Activated CD8-positive, alpha-beta memory T cell treated with anti-CD3 and anti-CD28 coated beads, Interleukin-2, amount 50 U/mL, for 1 hour (primary cell): ENCODE data around the gene ABHD16B.

Source experiments
- DNase-seq: peaks from one replicate; pipeline ENCODE4 v3.0.0-alpha.2; 2020; ENCODE audit errors: extremely low read depth

ABHD16B gene

DNA sequence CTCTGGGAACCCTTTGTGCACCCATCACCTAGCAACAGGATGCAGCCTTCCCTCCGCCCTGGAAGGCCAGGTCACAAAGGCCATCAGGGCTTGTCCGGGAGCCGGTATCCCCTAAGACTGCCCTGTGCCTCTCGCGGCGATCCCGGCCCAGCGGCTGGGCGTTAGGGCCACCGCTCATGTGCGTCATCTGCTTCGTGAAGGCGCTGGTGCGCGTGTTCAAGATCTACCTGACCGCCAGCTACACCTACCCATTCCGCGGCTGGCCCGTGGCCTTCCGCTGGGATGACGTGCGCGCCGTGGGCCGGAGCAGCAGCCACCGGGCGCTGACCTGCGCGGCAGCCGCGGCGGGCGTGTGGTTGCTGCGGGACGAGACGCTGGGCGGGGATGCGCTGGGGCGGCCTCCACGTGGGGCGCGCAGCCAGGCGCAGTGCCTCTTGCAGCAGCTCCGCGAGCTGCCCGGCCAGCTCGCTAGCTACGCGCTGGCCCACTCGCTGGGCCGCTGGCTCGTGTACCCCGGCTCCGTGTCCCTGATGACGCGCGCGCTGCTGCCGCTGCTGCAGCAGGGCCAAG is at the start of gene ABHD16B:
ABHD16B (plus strand) TSS at position 134 of the 570 bp plus-strand sequence; CDS start at position 177, 43 bp downstream.
- DNase-seq: no peak

DNA sequence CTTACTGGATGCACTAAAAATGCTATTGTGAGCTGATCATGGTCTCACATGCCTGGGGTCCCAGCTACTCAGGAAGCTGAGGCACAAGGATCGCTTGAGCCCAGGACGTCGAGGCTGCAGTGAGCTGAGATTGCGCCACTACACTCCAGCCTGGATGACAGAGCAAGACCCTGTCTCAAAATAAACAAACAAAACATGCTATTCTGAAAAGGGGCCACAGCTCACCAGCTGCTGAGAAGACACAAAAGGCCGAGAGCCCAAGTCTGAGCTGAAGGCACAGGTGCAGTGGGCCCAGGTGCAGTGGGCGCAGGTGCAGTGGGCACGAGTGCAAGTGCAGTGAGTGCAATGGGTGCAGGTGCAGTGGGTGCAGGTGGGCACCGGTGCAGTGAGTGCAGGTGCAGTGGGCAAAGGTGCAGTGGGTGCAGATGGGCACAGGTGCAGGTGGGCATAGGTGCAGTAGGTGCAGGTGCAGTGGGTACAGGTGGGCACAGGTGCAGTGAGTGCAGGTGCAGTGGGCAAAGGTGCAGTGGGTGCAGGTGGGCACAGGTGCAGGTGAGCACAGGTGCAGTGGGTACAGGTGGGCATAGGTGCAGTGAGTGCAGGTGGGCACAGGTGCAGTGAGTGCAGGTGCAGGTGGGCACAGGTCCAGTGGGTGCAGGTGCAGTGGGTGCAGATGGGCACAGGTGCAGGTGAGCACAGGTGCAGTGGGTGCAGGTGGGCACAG is 46.2 kb upstream of the ABHD16B start:
- DNase-seq: no peak

DNA sequence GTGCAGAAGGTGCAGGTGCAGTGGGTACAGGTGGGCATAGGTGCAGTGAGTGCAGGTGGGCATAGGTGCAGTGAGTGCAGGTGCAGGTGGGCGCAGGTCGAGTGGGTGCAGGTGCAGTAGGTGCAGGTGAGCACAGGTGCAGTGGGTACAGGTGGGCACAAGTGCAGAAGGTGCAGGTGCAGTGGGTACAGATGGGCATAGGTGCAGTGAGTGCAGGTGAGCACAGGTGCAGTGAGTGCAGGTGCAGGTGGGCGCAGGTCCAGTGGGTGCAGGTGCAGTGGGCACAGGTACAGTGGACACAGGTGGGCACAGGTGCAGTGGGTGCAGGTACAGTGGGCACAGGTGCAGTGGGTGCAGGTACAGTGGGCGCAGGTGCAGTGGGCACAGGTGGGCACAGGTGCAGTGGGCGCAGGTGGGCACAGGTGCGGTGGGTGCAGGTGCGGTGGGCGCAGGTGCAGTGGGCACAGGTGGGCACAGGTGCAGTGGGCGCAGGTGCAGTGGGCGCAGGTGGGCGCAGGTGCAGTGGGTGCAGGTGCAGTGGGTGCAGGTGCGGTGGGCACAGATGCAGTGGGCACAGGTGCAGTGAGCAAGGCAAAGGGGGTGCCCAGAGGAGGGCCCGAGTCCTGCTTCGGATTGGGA is 45.6 kb upstream of the ABHD16B start:
- no peak for DNase-seq

DNA sequence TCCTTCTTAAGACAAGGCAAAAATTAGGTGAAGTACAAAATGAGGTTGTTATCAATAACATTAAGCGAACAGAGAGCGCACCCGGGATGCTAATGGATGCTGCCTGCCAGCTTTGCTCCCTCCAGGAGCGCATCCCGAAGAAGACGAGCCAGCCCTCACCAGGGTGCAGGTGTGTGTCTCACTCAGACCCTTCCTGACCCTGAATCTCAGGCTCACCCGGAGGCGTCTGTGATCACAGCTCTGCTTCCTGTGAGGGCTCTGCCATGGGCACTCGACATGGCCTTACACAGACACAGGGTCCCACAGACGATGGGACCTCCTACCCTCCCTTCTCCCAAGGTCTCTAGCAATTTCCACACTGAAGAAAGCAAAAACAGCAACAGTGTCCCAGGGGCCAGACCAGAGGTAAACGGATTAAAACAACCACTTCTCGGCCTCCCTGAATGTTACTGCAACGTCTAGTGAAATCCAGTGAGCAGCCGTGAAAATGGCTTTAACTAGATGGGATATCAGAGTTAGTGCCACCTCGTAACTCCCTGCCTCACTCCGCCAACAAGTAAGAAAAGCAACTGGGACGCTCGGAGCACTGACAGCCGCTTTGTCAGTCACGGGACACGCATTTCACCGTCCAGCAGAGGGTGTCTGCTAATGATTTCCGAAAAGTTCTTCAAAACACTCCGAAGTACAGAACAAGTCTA is 41.9 kb upstream of the ABHD16B start:
- no peak for DNase-seq

DNA sequence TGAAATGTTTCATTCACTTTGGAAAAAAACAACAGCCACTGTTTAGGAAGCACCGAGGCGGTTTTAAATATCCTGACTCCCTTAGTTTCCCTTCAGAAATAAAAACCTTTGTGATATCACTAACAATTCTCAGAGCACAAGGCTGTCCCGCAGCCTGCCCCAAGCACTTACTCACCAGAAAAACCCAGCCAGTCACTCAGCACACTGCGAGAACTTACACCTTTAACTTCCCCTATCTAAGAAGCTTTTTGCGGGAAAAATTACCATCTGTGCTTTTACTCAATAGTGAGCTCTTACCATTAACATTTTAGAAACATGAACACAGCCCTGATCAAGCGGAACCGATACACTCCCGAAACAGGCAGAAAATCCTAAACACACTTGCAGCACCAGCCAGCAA is 39.5 kb upstream of the ABHD16B start:
- DNase-seq: no peak

DNA sequence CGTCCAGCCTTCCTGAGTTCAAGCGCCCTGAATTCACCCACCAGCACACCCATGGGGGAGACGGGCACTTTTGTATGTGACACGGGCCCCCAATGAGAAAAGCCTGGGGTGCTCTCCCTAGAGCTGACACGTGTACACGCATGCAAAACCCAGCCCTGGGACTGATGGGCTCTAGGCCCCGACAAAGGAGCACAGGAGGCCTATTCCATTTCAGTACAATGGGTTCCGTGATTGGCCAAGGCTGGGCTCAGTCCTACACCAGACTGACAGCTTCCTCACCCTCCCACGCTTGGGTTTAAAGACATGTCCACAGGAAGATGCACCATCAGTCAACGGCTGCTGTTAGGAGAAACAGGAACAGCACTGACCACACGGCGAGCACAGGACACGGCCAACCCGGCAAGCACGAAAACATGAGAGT is 39.0 kb upstream of the ABHD16B start:
- DNase-seq: no peak

DNA sequence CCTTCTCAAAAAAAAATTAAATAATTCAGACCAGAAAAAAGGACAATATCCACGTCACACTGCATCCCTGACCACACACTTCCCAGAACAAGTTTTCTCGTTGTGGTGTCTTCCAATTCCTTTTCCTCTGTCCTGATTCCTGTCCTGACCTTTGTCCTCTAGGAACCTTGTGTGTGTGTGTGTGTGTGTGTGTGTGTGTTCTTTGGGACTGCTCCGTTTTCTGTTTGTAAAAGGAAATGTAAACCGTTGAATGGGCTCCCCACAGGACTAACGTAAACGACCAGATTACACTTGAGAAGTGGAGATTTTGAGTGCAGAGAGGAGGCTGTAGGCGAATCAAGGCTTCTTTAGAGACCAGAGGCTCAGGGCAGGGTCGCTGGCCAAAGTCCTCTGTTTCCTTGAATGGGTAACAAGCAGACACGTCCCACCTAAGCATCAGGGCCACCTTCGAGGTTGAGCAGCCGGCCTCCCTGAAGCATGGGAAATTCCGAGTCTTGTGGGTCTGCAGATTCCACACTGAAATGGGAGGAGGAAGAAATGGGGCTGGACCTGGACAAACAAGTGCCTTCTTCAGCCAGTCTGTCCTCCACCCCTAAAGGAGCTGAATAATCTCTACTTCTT is 37.5 kb upstream of the ABHD16B start:
- DNase-seq: no peak

DNA sequence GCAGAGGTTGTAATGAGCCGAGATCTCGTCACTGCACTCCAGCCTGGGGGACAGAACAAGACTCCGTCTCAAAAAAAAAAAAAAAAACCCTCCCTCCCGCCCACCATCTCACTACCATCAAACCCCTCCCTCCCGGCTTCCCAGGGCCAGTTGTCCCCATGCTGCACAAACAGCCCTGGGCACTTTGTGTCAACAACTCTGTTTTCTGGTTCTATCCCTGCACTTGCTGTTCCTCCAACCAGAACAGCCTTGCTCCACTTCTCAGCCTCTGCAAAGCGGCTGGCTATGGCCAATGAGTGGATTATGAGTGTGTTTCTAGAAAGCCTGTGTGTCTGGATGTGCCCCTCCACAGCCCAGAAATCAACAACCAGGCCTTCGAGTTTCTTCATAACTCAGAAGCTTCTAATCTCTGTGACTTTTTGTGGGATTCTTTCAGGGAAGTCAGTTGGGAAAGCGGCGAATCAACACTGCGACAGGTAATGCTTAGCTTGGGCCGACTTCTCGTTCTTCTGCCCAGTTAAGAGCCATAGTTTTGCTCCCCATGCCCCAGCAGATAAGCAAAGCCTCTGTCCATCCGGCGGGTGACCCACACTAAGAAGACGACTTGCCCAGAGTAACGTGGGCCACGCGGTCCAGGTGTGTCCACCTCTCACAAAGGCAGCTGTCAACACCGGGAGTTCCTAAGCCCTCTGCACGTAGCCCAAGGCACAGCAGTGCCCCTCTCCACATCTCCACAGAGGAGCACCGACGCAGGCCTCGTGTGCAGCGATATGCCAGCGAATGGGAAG is 35.8 kb upstream of the ABHD16B start:
- no peak for DNase-seq

DNA sequence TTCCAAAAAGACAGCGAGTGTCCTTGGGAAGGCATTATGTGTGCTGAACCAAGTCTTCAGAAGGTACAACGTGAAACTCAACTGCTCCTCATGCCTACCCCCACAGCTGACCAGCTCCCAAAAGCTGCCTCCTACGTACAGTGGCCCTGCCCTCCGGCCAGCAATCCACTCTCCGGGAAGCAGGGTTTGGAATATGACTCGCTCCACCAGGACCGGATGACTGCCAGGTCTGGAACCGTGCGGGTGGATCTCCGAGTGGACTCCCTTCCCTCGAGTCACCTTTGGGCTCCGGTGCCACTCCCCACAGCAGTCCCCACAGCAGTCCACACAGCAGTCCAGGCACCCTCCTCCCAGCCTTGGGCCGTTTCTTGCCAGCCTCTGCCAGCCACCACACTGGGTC is 34.5 kb upstream of the ABHD16B start:
- DNase-seq: no peak

DNA sequence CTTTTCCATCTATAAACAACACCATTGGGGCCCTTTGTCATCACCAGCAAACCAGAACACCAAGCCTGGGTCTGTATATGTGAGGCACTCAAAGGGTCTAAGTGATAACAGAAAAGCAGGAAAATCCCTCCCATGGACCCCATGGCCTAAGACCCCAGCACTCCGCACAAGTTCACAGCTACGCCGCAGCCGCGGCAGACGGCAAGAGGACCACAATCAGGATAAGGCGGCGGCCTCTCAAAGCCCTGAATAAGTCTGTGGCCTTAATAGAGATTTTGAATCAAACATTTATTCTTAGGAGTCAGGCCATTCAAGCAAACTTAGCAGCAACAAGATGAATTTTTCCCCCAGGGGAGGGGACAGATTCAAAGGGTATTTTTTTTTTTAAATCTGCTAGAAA is 33.2 kb upstream of the ABHD16B start:
- DNase-seq: no peak

DNA sequence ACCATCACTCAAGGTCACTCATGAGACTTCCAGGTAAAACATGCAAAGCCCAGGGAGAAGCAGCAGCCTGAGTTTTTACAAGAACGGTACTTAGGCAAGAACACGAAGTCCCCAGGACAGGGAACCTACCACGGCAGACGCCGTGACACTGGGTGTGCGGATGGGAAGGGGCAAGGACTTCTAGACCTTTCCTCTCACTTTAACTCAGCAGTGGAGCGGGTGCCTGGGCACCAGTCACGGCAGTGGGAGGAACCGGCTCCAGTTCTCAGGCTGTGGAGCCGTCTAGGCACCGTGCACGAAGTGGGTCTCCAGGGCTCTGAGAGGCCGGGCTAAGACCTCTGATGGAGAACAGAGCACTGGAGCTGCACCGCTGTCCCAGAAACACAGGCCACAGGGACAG is 32.8 kb upstream of the ABHD16B start:
- no peak for DNase-seq

DNA sequence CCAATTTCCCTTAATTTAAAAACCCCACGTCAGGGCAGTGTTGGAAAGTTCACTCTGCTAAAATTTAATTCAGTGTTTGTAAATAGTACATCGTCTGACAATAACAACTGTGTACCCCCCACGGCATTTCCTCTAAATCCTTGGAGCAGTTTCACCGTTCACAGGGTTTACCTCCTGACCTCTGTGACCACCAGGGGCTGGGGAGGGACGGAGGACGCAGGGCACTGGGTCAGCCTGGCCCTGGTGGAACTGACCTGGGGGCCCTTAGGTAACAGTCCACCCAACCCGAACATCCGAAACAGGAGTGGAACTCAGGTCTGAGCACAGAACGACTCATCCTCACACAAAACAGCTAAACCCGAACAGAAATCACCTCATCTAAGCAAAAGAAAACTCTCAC is 32.3 kb upstream of the ABHD16B start:
- no peak for DNase-seq

DNA sequence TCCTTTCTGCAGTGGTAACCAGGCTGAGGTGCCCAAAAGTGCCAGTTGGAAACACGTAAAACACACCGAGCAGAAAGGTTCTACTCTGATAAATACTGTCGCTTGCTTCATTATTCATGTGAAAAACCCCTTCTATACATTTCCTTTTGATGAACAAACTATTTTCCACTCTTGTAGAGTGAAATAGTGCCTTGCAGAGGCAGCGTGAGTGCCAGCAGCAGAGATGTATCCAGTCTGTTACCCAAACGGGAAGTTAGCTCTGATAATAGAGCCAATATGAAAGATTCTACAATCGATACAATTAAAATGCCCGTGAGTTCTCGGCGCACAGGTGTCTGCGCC is 31.7 kb upstream of the ABHD16B start:
- no peak for DNase-seq

DNA sequence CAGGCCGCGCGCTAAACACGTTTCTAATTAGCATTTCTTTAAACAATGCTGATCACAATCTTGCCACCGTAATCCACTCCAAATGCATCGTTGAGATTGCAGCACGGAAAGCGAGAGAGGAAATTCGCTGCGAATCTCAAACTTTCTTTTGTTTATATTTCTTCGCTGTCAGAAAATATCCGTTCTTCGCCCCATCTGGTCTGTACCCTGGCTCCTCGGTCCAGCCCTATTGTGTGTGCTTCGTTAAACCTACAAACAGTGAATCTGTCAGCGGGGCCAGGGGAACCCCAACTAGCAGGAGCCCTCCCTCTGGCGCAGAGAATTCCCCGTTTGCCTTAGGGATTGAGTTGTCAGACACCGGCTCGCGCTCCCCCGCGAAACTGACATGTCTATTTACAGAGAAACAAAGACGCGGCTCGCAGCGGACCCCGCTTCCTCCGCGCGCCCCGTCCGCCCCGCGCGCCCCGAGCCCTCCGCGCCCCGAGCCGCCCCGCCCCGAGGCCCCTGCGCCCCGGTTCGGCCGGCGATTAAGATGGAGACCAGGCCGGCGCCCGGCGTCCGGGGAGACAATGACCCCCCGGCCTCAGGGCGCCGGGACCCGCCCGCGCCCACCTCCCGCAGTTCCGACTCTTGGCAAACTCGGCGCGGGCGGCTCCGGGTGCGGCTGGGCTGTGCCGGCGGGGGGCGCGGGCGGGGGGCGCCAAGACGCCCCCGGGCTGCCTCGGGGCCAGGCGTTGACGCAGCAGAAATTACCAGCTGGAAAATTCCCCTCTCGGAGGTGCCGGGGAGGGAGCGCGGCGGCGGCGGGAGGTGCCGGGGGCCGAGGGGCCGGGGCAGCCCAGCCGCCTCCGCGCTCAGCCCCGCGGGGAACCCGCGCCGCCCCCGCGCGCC is 31.1 kb upstream of the ABHD16B start:
- no peak for DNase-seq

DNA sequence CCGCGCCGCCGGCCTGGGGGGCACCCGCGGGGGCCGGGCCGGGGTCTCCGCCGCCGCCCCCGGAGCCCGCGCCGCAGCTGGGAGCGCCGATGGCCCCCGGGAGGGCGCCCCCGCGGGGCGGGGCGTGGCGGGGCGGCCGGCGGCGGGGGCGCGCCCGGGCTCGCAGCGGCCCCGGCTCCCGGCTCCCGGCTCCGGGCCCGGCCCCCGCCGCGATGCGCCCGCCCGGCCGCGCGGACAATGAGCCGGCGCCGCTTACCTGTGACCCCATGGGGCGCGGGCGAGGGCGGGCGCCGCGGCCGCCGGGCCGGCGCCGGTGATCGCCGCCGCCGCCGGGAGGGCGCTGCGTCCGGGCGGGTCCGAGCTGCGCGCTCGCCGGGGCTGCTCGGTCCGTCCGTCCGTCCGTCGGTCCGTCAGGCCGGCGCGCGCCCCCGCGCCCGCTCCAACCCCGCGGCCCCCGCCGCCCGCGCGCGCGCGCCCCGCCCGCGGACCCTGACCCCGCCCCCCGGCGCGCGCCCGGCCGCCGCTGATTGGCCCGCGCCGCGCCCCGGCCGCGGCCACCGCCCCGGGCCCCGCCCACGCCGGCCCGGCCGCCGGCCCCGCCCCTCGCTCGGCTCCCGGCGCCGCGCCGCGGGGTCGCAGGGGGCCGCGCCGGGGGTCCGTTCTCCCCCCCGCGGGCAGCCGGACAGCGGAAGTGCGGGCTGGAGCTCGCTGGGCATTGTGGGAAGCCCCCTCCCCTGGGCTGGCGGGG is 30.3 kb upstream of the ABHD16B start, which contains the start of gene ZBTB46:
ZBTB46 (minus strand) TSS at position 424 of the 748 bp plus-strand sequence. CDS start 40,507 bp downstream, outside the sequence.
- DNase-seq: no peak

DNA sequence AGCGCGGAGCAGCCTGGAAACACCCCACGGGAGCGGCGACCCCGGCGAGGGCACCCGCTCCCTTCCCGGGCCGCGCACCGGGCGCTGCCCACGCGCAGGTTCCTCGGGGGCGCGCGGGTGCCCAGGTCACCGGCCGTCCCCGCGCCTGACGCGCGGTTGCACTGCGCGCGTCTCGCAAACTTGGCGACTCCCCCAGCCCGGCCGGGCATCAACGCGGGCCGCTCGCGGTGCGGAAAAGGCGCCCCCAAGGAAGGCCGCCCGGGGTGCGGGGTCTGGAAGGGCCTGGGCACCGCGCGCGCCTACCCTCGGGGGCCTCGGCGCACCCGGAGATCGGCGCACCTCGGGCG is 29.7 kb upstream of the ABHD16B start:
- DNase-seq: no peak

DNA sequence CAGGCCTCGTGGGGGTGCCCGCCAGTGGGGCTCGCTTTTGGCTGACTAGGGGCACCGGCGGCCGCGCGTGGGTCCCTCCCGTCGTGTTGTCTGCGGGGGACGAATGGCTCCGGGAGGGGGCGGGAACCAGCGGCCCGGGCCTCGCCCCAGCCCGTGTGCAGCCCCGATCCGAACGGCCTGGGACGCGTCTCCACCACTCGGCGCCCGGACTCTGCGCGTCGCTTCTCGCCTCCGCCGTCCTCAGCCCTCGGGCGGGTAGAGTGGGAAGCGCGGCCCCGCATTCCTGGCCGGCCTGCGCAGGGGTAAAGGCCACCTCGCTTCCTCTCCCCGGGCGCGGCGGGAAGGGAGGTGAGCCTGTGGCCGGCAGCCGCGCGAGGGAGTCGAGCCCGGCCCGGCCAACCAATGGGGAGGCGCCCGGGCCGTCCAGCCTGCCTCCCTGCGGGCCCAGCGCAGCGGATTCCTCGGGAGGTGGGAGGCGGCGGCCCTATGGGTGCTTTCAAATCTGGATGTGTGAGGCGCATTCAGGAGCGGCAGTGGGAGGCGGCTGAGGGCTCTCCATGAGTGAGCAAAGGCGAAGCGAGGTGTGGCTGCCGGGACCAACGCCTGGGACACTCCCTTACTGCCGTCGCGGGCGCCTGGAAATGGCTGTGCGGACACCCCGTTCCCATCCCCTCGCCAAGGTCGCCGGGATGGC is 29.2 kb upstream of the ABHD16B start:
- no peak for DNase-seq

DNA sequence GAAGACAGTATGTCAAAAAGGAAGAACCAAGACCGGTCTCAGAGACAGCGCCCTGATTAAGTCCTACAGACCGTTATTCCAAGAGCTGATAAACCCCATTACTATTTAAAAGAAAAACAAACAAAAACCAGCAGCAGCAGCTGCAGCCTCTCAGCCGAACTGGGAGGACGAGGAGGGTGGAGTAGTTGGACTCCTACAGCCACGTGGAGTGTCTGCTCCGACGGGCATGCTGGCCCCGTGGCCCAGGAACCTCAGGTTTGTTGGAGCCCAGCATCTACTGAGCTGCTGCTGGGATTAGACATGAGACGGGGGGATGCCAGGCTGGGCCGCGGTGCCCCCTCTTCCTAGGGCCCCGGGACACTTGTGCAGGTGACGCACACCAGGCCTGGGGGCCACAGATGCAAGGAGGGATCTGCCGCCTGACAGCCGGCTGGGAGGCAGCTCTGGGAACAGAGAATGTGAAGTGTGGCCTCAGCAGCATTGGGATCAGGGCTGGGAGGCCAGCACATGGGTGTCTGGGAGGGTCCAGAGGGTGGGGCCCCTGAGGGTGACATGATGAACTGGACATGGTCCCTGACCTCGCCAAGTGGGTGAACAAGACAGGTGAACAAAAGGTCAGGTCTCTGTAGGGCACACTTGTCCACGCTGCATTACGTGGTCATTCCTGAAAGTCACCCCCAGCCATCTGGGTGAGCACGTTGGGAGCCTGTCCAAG is 27.4 kb upstream of the ABHD16B start:
- DNase-seq: no peak
